ENCODE measurements around the gene TGFB1. TPM values are rescaled to one million over a fixed set of nuclear protein-coding genes. Genes with fewer than 3 reads are reported as not detected.
"Not testable (repeated sequence)": the region's sequence is repeated elsewhere in the genome, so short reads cannot be mapped to it uniquely, and the experiment has no call there.

The TGFB1 gene
- total RNA-seq, 6 experiments from 2014 or later: 150 to 163 (median 158) TPM

- Mint-ChIP-seq H3K4me1 (ENCODE audit: low read depth) (peaks cover 30% of the 10 kb centered on the region), H3K9me3 (no peaks in the 10 kb centered on the region), H3K36me3 (ENCODE audit: low read depth) (peaks cover 5% of the 10 kb centered on the region), H3K4me3 (peak overlapping the region; percentile 99), H3K27me3 (ENCODE audit: insufficient read depth) (no peaks in the 10 kb centered on the region), H3K27ac (peak overlapping the region; percentile 77)
- DNase-seq: no peak
- TF ChIP-seq CTCF (IDR thresholded peaks at IDR 0.05): no peak
Measured at GRCh38 chr19:41350735-41351338, 2.9 kb downstream of the TGFB1 start.

GRCh38 chr19:41346916-41347315 lies 6.8 kb downstream of the TGFB1 start:
- not testable (repeated sequence) for DNase-seq; H3K4me3 Mint-ChIP-seq; H3K27me3 Mint-ChIP-seq (ENCODE audit: insufficient read depth); H3K9me3 Mint-ChIP-seq; H3K27ac Mint-ChIP-seq
- Mint-ChIP-seq H3K4me1 (ENCODE audit: low read depth) (peaks cover 24% of the 10 kb centered on the region), H3K36me3 (ENCODE audit: low read depth) (peaks cover 13% of the 10 kb centered on the region)

- Mint-ChIP-seq H3K4me1 (ENCODE audit: low read depth) (peaks cover 19% of the 10 kb centered on the region), H3K27me3 (ENCODE audit: insufficient read depth) (no peaks in the 10 kb centered on the region), H3K27ac (no peak overlapping the region), H3K36me3 (ENCODE audit: low read depth) (peaks cover 22% of the 10 kb centered on the region), H3K9me3 (no peaks in the 10 kb centered on the region), H3K4me3 (no peak overlapping the region)
- TF ChIP-seq CTCF (IDR thresholded peaks at IDR 0.05): no peak
- no peak for DNase-seq
Measured at GRCh38 chr19:41344162-41344561, 9.6 kb downstream of the TGFB1 start.

GRCh38 chr19:41341669-41342490 lies 11.8 kb downstream of the TGFB1 start:
- no peak for TF ChIP-seq CTCF (IDR thresholded peaks at IDR 0.05)
- Mint-ChIP-seq H3K27me3 (ENCODE audit: insufficient read depth) (no peaks in the 10 kb centered on the region; the same call in 1 of the 2 replicates), H3K9me3 (no peaks in the 10 kb centered on the region), H3K4me3 (no peak overlapping the region), H3K36me3 (ENCODE audit: low read depth) (peaks cover 24% of the 10 kb centered on the region), H3K27ac (no peak overlapping the region), H3K4me1 (ENCODE audit: low read depth) (peaks cover 15% of the 10 kb centered on the region)
- no peak for DNase-seq

GRCh38 chr19:41339936-41340335 lies 13.8 kb downstream of the TGFB1 start:
- Mint-ChIP-seq H3K27me3 (ENCODE audit: insufficient read depth) (no peaks in the 10 kb centered on the region; the same call in 1 of the 2 replicates), H3K4me1 (ENCODE audit: low read depth) (peaks cover 15% of the 10 kb centered on the region), H3K36me3 (ENCODE audit: low read depth) (peaks cover 24% of the 10 kb centered on the region), H3K4me3 (no peak overlapping the region), H3K27ac (no peak overlapping the region; the same call in 1 of the 2 replicates), H3K9me3 (no peaks in the 10 kb centered on the region)
- TF ChIP-seq CTCF (IDR thresholded peaks at IDR 0.05): no peak
- peak; percentile 40 for DNase-seq

- Mint-ChIP-seq H3K27me3 (ENCODE audit: insufficient read depth) (no peaks in the 10 kb centered on the region; the same call in 1 of the 2 replicates), H3K4me3 (no peak overlapping the region), H3K27ac (no peak overlapping the region), H3K4me1 (ENCODE audit: low read depth) (peaks cover 10% of the 10 kb centered on the region), H3K9me3 (no peaks in the 10 kb centered on the region), H3K36me3 (ENCODE audit: low read depth) (peaks cover 33% of the 10 kb centered on the region)
- no peak for DNase-seq
- TF ChIP-seq CTCF (IDR thresholded peaks at IDR 0.05): no peak
Measured at GRCh38 chr19:41335467-41335866, 18.3 kb downstream of the TGFB1 start.

All from HFFc6 (cell line).